H1 (cell line): ENCODE measurements around the gene CNIH3. TPM values are rescaled to one million over a fixed set of nuclear protein-coding genes. Genes with fewer than 3 reads are reported as not detected.

Experiments
- CTCF ChIA-PET: fragments of 300-600 bp; sonication (Branson Sonifier 250); formaldehyde crosslinking; loops from one replicate; lab custom pipeline; 2021; ENCODE audit not compliant: partially characterized antibody; lab: Charles Lee
- POLR2A ChIA-PET: fragments of 300-600 bp; sonication (Branson Sonifier 250); formaldehyde crosslinking; loops from one replicate; lab custom pipeline; 2021; ENCODE audit warnings: inconsistent platforms; ENCODE audit not compliant: partially characterized antibody; lab: Charles Lee
- DNase-seq, 2 experiments: peaks; one replicate each; pipeline versions ENCODE4 v3.0.0 to v3.0.0-alpha.2; 2010 to 2022; ENCODE audit warnings: low spot score in 2 of 2, low read depth in 1 of 2, mixed read lengths in 1 of 2
- FAIRE-seq: peaks from 2 replicates; lab custom pipeline; 2011; peaks lifted over from hg19 to GRCh38; lab: Jason Lieb, UNC
- H2AFZ ChIP-seq: 2 replicates; pipeline ENCODE4 v1.8.1; 2012; ENCODE audit warnings: low read length, inconsistent platforms
- H2AK5ac ChIP-seq: 2 replicates; pipeline ENCODE4 v1.6.1; 2013; ENCODE audit warnings: low read depth, low read length
- H2BK120ac ChIP-seq: replicated peaks from 2 replicates; pipeline ENCODE3; 2013; ENCODE audit warnings: low read depth, low read length, inconsistent platforms
- H2BK12ac ChIP-seq: 2 replicates; pipeline ENCODE4 v1.6.1; 2013; ENCODE audit warnings: low read depth, low read length
- H2BK15ac ChIP-seq: 2 replicates; pipeline ENCODE4 v1.6.1; 2013; ENCODE audit warnings: low read length
- H2BK20ac ChIP-seq: 2 replicates; pipeline ENCODE4 v1.6.1; 2013; ENCODE audit warnings: low read length
- H2BK5ac ChIP-seq: 2 replicates; pipeline ENCODE4 v1.6.1; 2013; ENCODE audit warnings: low read depth, low read length
- H3K14ac ChIP-seq: 2 replicates; pipeline ENCODE4 v1.6.1; 2013; ENCODE audit warnings: inconsistent platforms; ENCODE audit not compliant: insufficient read length
- H3K18ac ChIP-seq: 2 replicates; pipeline ENCODE4 v1.6.1; 2013; ENCODE audit warnings: low read length; ENCODE audit errors: extremely low read depth
- H3K23ac ChIP-seq: 2 replicates; pipeline ENCODE4 v1.6.1; 2013; ENCODE audit warnings: inconsistent platforms; ENCODE audit not compliant: insufficient read length
- H3K23me2 ChIP-seq: 2 replicates; pipeline ENCODE4 v1.6.1; 2013; ENCODE audit warnings: low read depth, low read length
- H3K27ac ChIP-seq: 2 replicates; pipeline ENCODE4 v1.6.1; 2011; ENCODE audit warnings: low read depth, low read length, inconsistent platforms
- H3K27me3 ChIP-seq, 4 experiments: replicated peaks in 1 of 4; 1 replicate in 1 of 4; 2 replicates in 3 of 4; pipeline versions ENCODE4 v1.6.1 to v1.8.1; 2011 to 2013; ENCODE audit warnings: low read length in 3 of 4, mild to moderate bottlenecking in 3 of 4, inconsistent platforms in 2 of 4, mixed read lengths in 2 of 4, moderate library complexity in 1 of 4; ENCODE audit not compliant: control insufficient read depth in 3 of 4, insufficient read depth in 3 of 4; ENCODE audit errors: extremely low read depth in 1 of 4
- H3K36me3 ChIP-seq, 4 experiments: 2 replicates each; pipeline versions ENCODE4 v1.6.1 to v1.8.1; 2011 to 2013; ENCODE audit warnings: mild to moderate bottlenecking in 4 of 4, low read length in 3 of 4, moderate library complexity in 2 of 4, control low read depth in 1 of 4, inconsistent platforms in 1 of 4; ENCODE audit not compliant: insufficient read depth in 4 of 4, control insufficient read depth in 2 of 4
- H3K4ac ChIP-seq: replicated peaks from 2 replicates; pipeline ENCODE3; 2013; ENCODE audit warnings: low read length, low read depth, mixed read lengths, inconsistent platforms; ENCODE audit not compliant: insufficient read length
- H3K4me1 ChIP-seq, 4 experiments: replicated peaks in 1 of 4; 1 replicate in 1 of 4; 2 replicates in 3 of 4; pipeline versions ENCODE4 v1.6.1 to v1.8.1; 2011 to 2013; ENCODE audit warnings: low read length in 3 of 4, inconsistent platforms in 2 of 4, mixed read lengths in 1 of 4; ENCODE audit not compliant: insufficient read depth in 4 of 4, control insufficient read depth in 3 of 4
- H3K4me2 ChIP-seq, 2 experiments: 2 replicates each; pipeline versions ENCODE4 v1.6.1 to v1.8.1; 2011 to 2013; ENCODE audit warnings: low read depth in 2 of 2, low read length in 2 of 2, control low read depth in 1 of 2, inconsistent platforms in 1 of 2, mild to moderate bottlenecking in 1 of 2; ENCODE audit not compliant: insufficient read depth in 1 of 2
- H3K4me3 ChIP-seq, 4 experiments: fragments of 200-600, 300-600 bp in 1 of 4; sonication (generic), shearing (Covaris generic), sonication (Bioruptor Twin) in 1 of 4; 2 replicates each; pipeline versions ENCODE4 v1.5.1 to v1.8.1; 2011 to 2016; ENCODE audit warnings: low read length in 4 of 4, low read depth in 3 of 4, control low read depth in 2 of 4, inconsistent platforms in 2 of 4, mild to moderate bottlenecking in 2 of 4, mixed read lengths in 1 of 4, moderate library complexity in 1 of 4; ENCODE audit not compliant: insufficient read depth in 2 of 4; ENCODE audit errors: extremely low read depth in 1 of 4
- H3K56ac ChIP-seq: replicated peaks from 2 replicates; pipeline ENCODE3; 2013; ENCODE audit warnings: low read depth, mild to moderate bottlenecking, mixed read lengths, low read length, inconsistent platforms; ENCODE audit not compliant: insufficient read length
- H3K79me1 ChIP-seq: 2 replicates; pipeline ENCODE4 v1.6.1; 2013; ENCODE audit warnings: low read depth, low read length, control low read depth
- H3K79me2 ChIP-seq, 2 experiments: 2 replicates each; pipeline versions ENCODE4 v1.6.1 to v1.8.1; 2012 to 2013; ENCODE audit warnings: low read length in 2 of 2, mild to moderate bottlenecking in 2 of 2, inconsistent platforms in 1 of 2; ENCODE audit not compliant: insufficient read depth in 2 of 2, control insufficient read depth in 1 of 2
- H3K9ac ChIP-seq, 4 experiments: replicated peaks in 1 of 4; 1 replicate in 1 of 4; 2 replicates in 3 of 4; pipeline versions ENCODE4 v1.6.1 to v1.8.1; 2011 to 2013; ENCODE audit warnings: low read depth in 3 of 4, low read length in 3 of 4, control low read depth in 2 of 4, mild to moderate bottlenecking in 2 of 4, moderate library complexity in 2 of 4, inconsistent platforms in 1 of 4; ENCODE audit errors: extremely low read depth in 1 of 4
- H3K9me3 ChIP-seq, 2 experiments: 2 replicates each; pipeline versions ENCODE4 v1.6.1 to v1.8.1; 2012 to 2013; ENCODE audit warnings: mild to moderate bottlenecking in 2 of 2, moderate library complexity in 2 of 2, control low read depth in 1 of 2, inconsistent platforms in 1 of 2, low read depth in 1 of 2, low read length in 1 of 2, mixed read lengths in 1 of 2; ENCODE audit not compliant: insufficient read depth in 2 of 2
- H4K20me1 ChIP-seq, 2 experiments: replicated peaks in 1 of 2; 2 replicates each; pipeline versions ENCODE3 to v1.8.1; 2011 to 2013; ENCODE audit warnings: inconsistent platforms in 2 of 2, low read length in 2 of 2, mild to moderate bottlenecking in 1 of 2; ENCODE audit not compliant: insufficient read depth in 2 of 2, control insufficient read depth in 1 of 2
- H4K5ac ChIP-seq: 2 replicates; pipeline ENCODE4 v1.6.1; 2013; ENCODE audit warnings: low read length, low read depth, mixed read lengths, inconsistent platforms; ENCODE audit not compliant: insufficient read length
- H4K8ac ChIP-seq: 2 replicates; pipeline ENCODE4 v1.8.0; 2013; ENCODE audit warnings: mild to moderate bottlenecking, moderate library complexity, low read length, inconsistent platforms; ENCODE audit not compliant: insufficient read depth; ENCODE audit errors: extremely low read depth
- H4K91ac ChIP-seq: replicated peaks from 2 replicates; pipeline ENCODE3; 2013; ENCODE audit warnings: low read length, mixed read lengths, inconsistent platforms; ENCODE audit not compliant: insufficient read length
- ASH2L ChIP-seq: fragments of 200-600, 300-600 bp; sonication (generic); IDR thresholded peaks from one replicate; pipeline ENCODE4 v1.7.1; 2017; ENCODE audit warnings: low read length
- BACH1 ChIP-seq: IDR thresholded peaks from 2 replicates; pipeline ENCODE4 v1.6.1; 2012; ENCODE audit warnings: low read length, improper control_type of control experiment
- CBX8 ChIP-seq: fragments of 300-800, 300-1000 bp; sonication (generic); IDR thresholded peaks from 2 replicates; pipeline ENCODE4 v1.7.1; 2016; ENCODE audit warnings: low read depth, low read length, borderline replicate concordance
- E2F6 ChIP-seq: IDR thresholded peaks from 2 replicates; pipeline ENCODE4 v1.6.1; 2012; ENCODE audit warnings: inconsistent platforms
- EP300 ChIP-seq, 2 experiments: IDR thresholded peaks; 1 replicate in 1 of 2; 2 replicates in 1 of 2; pipeline ENCODE4 v1.6.1; 2011 to 2012; ENCODE audit warnings: low read depth in 2 of 2, low read length in 2 of 2, mild to moderate bottlenecking in 2 of 2, borderline replicate concordance in 1 of 2, inconsistent platforms in 1 of 2, moderate library complexity in 1 of 2
- FOSL1 ChIP-seq: IDR thresholded peaks from 2 replicates; pipeline ENCODE4 v1.6.1; 2011; ENCODE audit warnings: mild to moderate bottlenecking, low read depth, low read length, moderate library complexity; ENCODE audit not compliant: insufficient read depth
- PHF8 ChIP-seq: fragments of 200-600 bp; sonication (generic); conservative IDR thresholded peaks from 2 replicates; pipeline ENCODE4 v1.7.1; 2012; ENCODE audit warnings: low read depth, mild to moderate bottlenecking, inconsistent platforms, low read length, moderate library complexity
- POU5F1 ChIP-seq: IDR thresholded peaks from 2 replicates; pipeline ENCODE4 v1.6.1; 2011; ENCODE audit warnings: low read depth, mild to moderate bottlenecking, low read length, moderate library complexity
- SIN3A ChIP-seq, 2 experiments: IDR thresholded peaks in 1 of 2; conservative IDR thresholded peaks in 1 of 2; 2 replicates each; pipeline ENCODE4 v1.6.1; 2011 to 2012; ENCODE audit warnings: low read length in 2 of 2, improper control_type of control experiment in 1 of 2, low read depth in 1 of 2, mild to moderate bottlenecking in 1 of 2
- TAF1 ChIP-seq: IDR thresholded peaks from 2 replicates; pipeline ENCODE4 v1.6.1; 2011; ENCODE audit warnings: mild to moderate bottlenecking, low read depth, low read length
- YY1 ChIP-seq: IDR thresholded peaks from 2 replicates; pipeline ENCODE4 v1.6.1; 2011; ENCODE audit warnings: low read depth, mild to moderate bottlenecking, low read length
- WGBS, 2 experiments: shearing (Covaris generic) in 1 of 2; methylation state at CpG; one replicate each; pipeline versions ENCODE4 v1.1.6 to v1.1.7; 2013 to 2015; ENCODE audit warnings: low lambda C conversion rate in 2 of 2, mixed read lengths in 2 of 2, inconsistent platforms in 1 of 2, low coverage in 1 of 2, missing lambda C conversion rate in 1 of 2; ENCODE audit not compliant: insufficient replicate concordance in 2 of 2, insufficient coverage in 1 of 2, insufficient read length in 1 of 2; ENCODE audit errors: extremely low coverage in 1 of 2, missing lambda C conversion rate in 1 of 2; 5-methylcytosine and 5-hydroxymethylcytosine counted together
- polyA plus RNA-seq, 7 experiments: library from polyadenylated mRNA; depleted of rRNA in 3 of 7; stranded (reverse) in 5 of 7; unstranded in 2 of 7; fragments of >200 nt in 5 of 7; fragments of 200-250 nt in 2 of 7; gene quantifications; 1 replicate in 5 of 7; 2 replicates in 1 of 7; 4 replicates in 1 of 7; pipeline versions ENCODE4 v1.2.1 to v1.2.3, GENCODE V29; 2011 to 2013; ENCODE audit warnings: missing spikeins in 2 of 7, mixed read lengths in 2 of 7
- total RNA-seq: library from RNA; stranded (reverse); fragmentation: NEBNext Ultra II Directional; extraction: Animal tissue kit (Norgen Biotek cat#: 25700); gene quantifications from 2 replicates; pipeline ENCODE4 v1.2.1, GENCODE V29; 2021

The CNIH3 gene
- total and polyA plus RNA-seq, 2 of the 8 experiments (the other 6 are each of a cell fraction or from before 2014, with no cell fraction given): 3.7 to 5.6 TPM

GRCh38 chr1:224671076-224671475 lies 55.0 kb downstream of the CNIH3 start:
- DNase-seq (no peak), FAIRE-seq (no peak)
- Histone ChIP-seq H3K9ac (no peak overlapping the region), H3K14ac (no peak overlapping the region), H3K27me3 (no peaks in the 10 kb centered on the region), H3K4me3 (no peak overlapping the region), H2BK5ac (no peak overlapping the region), H3K4me2 (no peak overlapping the region), H3K4me1 (no peaks in the 10 kb centered on the region; a peak in 1 of 7 replicates), H3K23me2 (no peaks in the 10 kb centered on the region), H4K8ac (no peak overlapping the region), H2AK5ac (no peak overlapping the region), H2BK20ac (no peak overlapping the region), H3K9me3 (0 out of 4 replicates have a peak, but pooled peaks cover 0 to 4% of the 10 kb centered on the region in 2 experiments), H4K20me1 (no peaks in the 10 kb centered on the region), H2BK15ac (no peak overlapping the region), H3K79me1 (no peaks in the 10 kb centered on the region), H3K79me2 (no peaks in the 10 kb centered on the region), H3K27ac (no peak overlapping the region), H3K56ac (no peak overlapping the region), H4K5ac (no peak overlapping the region), H2AFZ (no peak overlapping the region), H3K36me3 (no peaks in the 10 kb centered on the region), H2BK120ac (no peak overlapping the region), H4K91ac (no peak overlapping the region), H2BK12ac (no peak overlapping the region), H3K23ac (no peak overlapping the region), H3K4ac (no peak overlapping the region), H3K18ac (no peak overlapping the region)
- TF ChIP-seq EP300 (IDR thresholded peaks at IDR 0.05; ENCODE audit: borderline replicate concordance in 1 of 2, low read depth in 2 of 2, low read length in 2 of 2): no peak
- TF ChIP-seq POU5F1: no peak
- no peak for TF ChIP-seq ASH2L
- no peak for TF ChIP-seq BACH1
- no peak for TF ChIP-seq YY1
- TF ChIP-seq E2F6: no peak
- TF ChIP-seq TAF1: no peak
- TF ChIP-seq PHF8: no peak
- TF ChIP-seq SIN3A (conservative IDR thresholded peaks at IDR 0.05 in 1 of 2, IDR thresholded peaks at IDR 0.05 in 1 of 2; ENCODE audit: low read depth in 1 of 2, low read length in 2 of 2): no peak
- TF ChIP-seq FOSL1: no peak
- no peak for TF ChIP-seq CBX8
- 67% methylated on average over 1 of the region's 1 CpG; no CpG with 5 or more reads in 1 of the 2 experiments for WGBS, 2 experiments
- CTCF ChIA-PET: no interaction called here
- POLR2A ChIA-PET: no interaction called here
